SJCRH30 (cell line): Measurements from ENCODE around the gene SAFB2. TPM values are rescaled to one million over a fixed set of nuclear protein-coding genes. Genes with fewer than 3 reads are reported as not detected.

ENCODE experiments used
- DNase-seq, 2 experiments: peaks; one replicate each; pipeline ENCODE4 v3.0.0-alpha.2; 2015 to 2020
- H3K27ac ChIP-seq: fragments of 250-450 bp; sonication (Bioruptor Pico); 2 replicates; pipeline ENCODE4 v1.5.1; 2020; ENCODE audit warnings: mild to moderate bottlenecking, moderate library complexity
- H3K27me3 ChIP-seq: fragments of 250-450 bp; sonication (Bioruptor Pico); 2 replicates; pipeline ENCODE4 v1.5.1; 2020; ENCODE audit warnings: mild to moderate bottlenecking, moderate library complexity
- H3K36me3 ChIP-seq: fragments of 250-450 bp; sonication (Bioruptor Pico); 2 replicates; pipeline ENCODE4 v1.5.1; 2020; ENCODE audit warnings: mild to moderate bottlenecking, moderate library complexity
- H3K4me1 ChIP-seq: fragments of 250-450 bp; sonication (Bioruptor Pico); 2 replicates; pipeline ENCODE4 v1.5.1; 2020; ENCODE audit warnings: mild to moderate bottlenecking, moderate library complexity
- H3K4me3 ChIP-seq: fragments of 250-450 bp; sonication (Bioruptor Pico); 2 replicates; pipeline ENCODE4 v1.5.1; 2020; ENCODE audit warnings: mild to moderate bottlenecking, moderate library complexity
- H3K9me3 ChIP-seq: fragments of 250-450 bp; sonication (Bioruptor Pico); replicated peaks from 2 replicates; pipeline ENCODE4 v1.5.1; 2020; ENCODE audit warnings: mild to moderate bottlenecking, moderate library complexity
- total RNA-seq: library from RNA; depleted of rRNA; stranded (reverse); fragments of >200 nt; shearing (Covaris generic); gene quantifications from 2 replicates; pipeline ENCODE4 v1.2.3, GENCODE V29; 2014; rRNA removed

SAFB2 gene
- total RNA-seq = 32.6 and 41.8 TPM in 2 replicates

DNA sequence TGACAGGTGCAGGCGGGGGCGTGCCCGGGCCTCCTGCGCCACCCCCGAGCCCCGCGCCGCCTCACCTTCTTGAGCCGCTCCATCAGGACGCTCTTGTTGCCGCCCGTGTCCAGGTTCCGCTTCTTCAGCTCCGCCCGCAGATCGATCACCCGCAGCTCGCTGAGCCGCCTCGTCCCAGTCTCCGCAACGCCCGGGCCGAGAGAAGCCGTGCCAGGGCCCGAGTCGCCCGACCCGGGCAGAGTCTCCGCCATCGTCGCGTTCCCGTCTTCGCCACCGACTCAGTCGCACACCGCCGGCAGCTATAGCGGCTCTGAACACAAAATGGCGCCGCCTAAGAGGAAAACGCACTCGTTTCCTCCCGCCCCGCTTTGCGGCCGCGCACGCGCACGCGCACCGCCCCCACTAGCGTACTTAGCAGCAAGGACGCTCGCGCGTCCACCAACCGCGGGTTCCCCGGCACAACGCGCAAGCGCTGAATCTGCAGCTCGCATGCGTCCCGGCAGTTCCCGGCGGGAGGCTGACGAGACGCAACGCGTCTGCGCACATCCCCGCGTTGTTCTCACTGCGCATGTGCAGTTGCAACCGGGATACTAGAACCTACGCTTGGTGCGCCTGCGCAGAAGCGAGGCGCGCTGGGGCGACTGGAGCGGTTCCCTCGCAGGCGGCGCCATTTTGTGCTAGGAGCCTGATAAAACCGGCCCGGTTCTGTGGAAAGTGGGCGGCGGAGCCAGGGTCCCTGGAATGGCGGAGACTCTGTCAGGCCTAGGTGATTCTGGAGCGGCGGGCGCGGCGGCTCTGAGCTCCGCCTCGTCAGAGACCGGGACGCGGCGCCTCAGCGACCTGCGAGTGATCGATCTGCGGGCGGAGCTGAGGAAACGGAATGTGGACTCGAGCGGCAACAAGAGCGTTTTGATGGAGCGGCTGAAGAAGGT is at the start of gene SAFB2, which contains the start of gene SAFB:
TSS of gene SAFB2 (minus strand) at position 312 of the 932 bp plus-strand sequence. CDS start at position 251, 61 bp downstream.
TSS of gene SAFB (plus strand) at position 619 of the 932 bp plus-strand sequence. CDS start at position 742, 123 bp downstream.
- Histone ChIP-seq H3K4me1 (peaks cover 7% of the 10 kb centered on the region), H3K27ac (peak within 1 kb of the TSS; percentile 87), H3K36me3 (peaks cover 59% of the 10 kb centered on the region), H3K4me3 (peak within 1 kb of the TSS; percentile 89), H3K27me3 (no peaks in the 10 kb centered on the region), H3K9me3 (no peaks in the 10 kb centered on the region)
- DNase-seq = peak; percentile 99 to 100

DNA sequence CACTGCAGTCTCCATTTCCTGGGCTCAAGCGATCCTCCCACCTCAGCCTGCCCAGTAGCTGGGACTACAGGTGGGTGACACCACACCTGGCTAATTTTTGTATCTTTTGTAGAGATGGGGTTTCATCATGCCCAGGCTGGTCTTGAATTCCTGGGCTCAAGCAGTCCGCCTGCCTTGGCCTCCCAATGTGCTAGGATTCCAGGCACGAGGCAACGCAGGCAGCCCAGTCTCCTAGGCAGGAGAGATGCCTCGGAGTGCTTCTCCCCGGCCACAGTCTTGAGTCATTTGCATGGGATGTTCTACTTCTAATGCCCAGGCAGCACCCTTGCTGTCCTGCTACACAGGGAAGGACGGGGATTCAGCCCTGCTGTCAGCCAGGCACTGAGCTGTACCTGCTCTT is 49.0 kb upstream of the SAFB2 start:
- Histone ChIP-seq H3K4me3 (no peak overlapping the region), H3K36me3 (peaks cover 51% of the 10 kb centered on the region), H3K27me3 (no peaks in the 10 kb centered on the region), H3K27ac (no peak overlapping the region), H3K4me1 (peaks cover 21% of the 10 kb centered on the region), H3K9me3 (no peaks in the 10 kb centered on the region)
- no peak for DNase-seq

DNA sequence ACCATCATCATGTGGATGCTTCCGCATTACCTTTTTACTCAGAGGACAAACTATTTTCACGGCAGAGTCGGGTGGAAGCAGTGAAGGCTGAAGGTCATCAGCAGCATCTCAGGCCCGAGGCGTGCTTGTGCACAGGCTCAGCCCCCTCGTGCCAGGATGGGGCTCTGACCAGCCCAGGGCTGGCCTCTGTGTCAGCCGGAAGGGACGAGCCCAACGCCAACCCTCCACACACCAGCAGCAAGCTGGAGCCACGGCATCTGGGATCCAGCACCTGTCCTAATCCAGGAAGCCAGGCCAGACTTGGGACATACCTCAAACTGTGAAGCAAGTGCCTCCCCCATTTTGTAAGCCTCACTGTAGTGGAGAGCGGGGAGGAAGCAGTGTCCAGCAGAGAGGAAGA is 46.6 kb upstream of the SAFB2 start:
- Histone ChIP-seq H3K27ac (no peak overlapping the region), H3K36me3 (peaks cover 75% of the 10 kb centered on the region), H3K4me1 (no peaks in the 10 kb centered on the region), H3K9me3 (no peaks in the 10 kb centered on the region), H3K27me3 (no peaks in the 10 kb centered on the region), H3K4me3 (no peak overlapping the region)
- no peak for DNase-seq

DNA sequence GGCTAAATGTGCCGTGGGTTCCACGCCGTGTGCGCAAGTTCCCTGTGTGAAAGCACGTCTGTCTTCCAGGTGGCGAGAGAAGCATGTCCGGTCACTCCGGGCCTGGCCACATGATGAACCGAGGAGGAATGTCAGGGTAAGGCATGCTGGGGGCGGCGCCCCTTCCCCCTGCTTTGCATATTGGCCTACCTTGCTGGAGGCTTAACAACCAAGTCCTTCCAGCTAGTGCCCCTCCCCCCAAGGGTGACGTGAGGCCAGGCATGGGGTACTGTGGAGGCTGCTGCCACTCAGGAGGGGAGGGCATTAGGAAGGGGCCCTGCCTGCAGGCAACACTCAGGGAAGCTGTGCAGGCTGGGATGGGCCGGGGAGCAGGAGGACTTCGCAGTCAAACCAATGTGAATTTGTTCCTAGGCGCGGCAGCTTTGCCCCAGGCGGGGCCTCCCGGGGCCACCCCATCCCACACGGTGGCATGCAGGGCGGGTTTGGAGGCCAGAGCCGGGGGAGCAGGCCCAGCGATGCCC is 45.2 kb upstream of the SAFB2 start:
- Histone ChIP-seq H3K27me3 (no peaks in the 10 kb centered on the region), H3K27ac (no peak overlapping the region), H3K9me3 (no peaks in the 10 kb centered on the region), H3K36me3 (peaks cover 84% of the 10 kb centered on the region), H3K4me1 (no peaks in the 10 kb centered on the region), H3K4me3 (no peak overlapping the region)
- DNase-seq = no peak

DNA sequence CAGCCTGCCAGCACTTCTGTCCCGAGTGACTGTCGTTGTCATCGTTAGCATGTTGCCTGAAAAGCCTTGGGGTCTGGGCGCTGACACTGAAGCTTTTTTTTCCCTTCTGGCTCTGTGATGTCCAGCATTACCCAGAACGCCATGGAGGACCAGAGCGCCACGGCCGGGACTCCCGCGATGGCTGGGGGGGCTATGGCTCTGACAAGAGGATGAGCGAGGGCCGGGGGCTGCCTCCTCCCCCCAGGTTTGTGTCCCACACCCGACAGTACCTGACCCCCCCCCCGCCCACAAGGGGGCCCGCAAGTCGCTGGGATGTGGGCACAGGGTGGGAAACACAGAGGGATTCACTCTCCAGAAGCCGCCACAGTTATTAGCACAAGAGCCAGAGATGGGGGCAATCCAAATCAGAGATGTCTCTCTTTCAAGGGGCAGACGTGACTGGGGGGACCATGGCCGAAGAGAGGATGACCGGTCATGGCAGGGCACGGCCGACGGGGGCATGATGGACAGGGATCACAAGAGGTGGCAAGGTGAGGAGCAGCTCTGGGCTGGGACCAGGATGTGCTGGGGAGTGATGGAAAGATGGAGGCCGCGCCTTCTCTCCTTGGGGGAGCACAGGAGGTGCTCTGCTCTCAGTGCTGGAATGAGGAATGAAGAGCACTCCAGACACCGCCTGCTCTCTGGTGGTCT is 44.5 kb upstream of the SAFB2 start:
- DNase-seq = no peak
- Histone ChIP-seq H3K9me3 (no peaks in the 10 kb centered on the region), H3K4me1 (no peaks in the 10 kb centered on the region), H3K36me3 (peaks cover 87% of the 10 kb centered on the region), H3K27ac (no peak overlapping the region), H3K4me3 (no peak overlapping the region), H3K27me3 (no peaks in the 10 kb centered on the region)

DNA sequence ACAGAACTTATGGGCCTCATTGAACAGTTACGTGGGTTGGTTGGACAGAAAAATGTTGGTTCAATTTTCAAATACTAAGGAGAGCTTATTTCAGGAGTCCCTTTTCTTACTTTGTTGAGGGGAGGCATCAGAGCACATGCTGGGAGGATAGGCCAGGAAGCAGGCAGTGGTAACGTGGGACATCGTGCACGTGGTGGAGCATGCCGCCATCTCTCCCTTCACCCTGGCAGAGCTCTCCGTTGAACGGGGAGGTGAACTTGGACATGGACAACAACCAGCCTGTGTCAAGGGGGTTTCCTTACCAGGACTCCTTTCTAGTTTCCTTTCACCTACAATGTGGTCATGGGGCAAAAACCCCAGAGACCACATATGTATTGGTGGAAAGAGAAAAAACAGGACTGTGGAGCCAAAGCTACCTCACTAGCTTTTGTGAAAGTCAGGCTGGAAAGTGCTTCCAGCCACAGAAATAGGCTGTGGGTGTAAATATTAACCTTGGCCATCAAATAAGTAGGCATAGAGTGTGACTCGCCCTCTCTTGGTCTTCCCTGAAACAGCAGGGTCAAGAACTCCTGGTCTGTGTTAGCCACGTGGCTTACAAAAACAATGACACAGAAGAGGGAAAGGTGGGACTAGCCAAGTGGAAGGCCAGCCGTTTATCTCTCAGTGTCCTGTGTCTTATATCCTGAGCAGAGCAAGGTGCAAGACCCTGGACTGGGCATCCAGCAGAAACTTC is 43.4 kb upstream of the SAFB2 start:
- DNase-seq = no peak
- Histone ChIP-seq H3K4me3 (no peak overlapping the region), H3K27me3 (no peaks in the 10 kb centered on the region), H3K36me3 (peaks cover 87% of the 10 kb centered on the region), H3K9me3 (no peaks in the 10 kb centered on the region), H3K4me1 (no peaks in the 10 kb centered on the region), H3K27ac (no peak overlapping the region)

DNA sequence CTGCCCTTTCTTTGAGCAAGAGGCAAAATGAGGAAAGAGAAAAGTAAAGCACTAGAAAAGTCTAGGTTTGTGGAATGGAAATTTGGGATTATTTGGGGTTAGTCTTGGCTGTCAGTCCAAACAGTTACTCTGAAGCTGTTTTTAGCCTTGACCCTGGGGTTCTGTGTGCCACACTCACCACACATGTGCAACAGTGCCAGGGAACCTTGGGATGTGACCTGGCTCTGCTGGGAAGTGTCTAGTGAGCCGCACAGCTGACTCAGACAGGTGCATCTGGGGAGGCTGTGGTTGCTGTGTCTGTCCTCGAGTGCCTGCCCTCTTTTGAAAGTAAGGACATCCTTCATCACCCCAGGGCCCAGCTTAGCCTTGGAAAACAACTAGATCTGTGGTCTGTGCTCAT is 41.9 kb upstream of the SAFB2 start:
- DNase-seq = no peak
- Histone ChIP-seq H3K4me1 (no peaks in the 10 kb centered on the region), H3K4me3 (no peak overlapping the region), H3K36me3 (peaks cover 83% of the 10 kb centered on the region), H3K9me3 (no peaks in the 10 kb centered on the region), H3K27me3 (no peaks in the 10 kb centered on the region), H3K27ac (no peak overlapping the region)

DNA sequence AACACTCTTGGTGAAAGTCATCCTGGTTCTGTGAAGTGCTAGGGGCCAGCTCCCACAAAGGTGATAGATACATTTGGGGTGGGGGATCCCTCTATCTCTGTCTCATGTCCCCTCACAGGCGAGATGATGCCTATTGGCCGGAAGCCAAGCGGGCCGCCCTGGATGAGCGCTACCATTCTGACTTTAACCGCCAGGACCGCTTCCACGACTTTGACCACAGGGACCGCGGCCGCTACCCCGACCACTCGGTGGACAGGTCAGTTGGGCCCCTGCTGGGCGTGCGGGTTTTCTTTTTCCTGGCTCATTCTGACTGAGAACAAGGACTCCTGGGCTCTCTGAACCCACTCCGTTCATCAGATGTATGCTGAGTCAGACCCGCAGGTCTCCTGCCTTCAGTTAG is 41.3 kb upstream of the SAFB2 start:
- no peaks in the 10 kb centered on the region for H3K4me1 ChIP-seq
- H3K9me3 ChIP-seq = no peaks in the 10 kb centered on the region

DNA sequence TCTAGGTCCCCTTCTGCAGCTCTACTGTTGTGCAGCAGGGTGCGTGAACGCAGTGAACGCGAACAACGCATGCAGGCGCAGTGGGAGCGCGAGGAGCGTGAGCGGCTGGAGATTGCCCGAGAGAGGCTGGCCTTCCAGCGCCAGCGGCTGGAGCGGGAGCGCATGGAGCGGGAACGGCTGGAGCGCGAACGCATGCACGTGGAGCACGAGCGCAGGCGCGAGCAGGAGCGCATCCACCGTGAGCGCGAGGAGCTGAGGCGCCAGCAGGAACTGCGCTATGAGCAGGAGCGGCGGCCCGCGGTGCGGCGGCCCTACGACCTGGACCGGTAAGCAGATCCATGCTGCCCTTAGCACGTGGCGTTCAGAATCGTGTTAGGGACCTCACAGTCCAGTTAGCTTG is 38.9 kb upstream of the SAFB2 start:
- Histone ChIP-seq H3K4me1 (no peaks in the 10 kb centered on the region), H3K4me3 (no peak overlapping the region), H3K27ac (no peak overlapping the region), H3K9me3 (no peaks in the 10 kb centered on the region), H3K27me3 (no peaks in the 10 kb centered on the region), H3K36me3 (peaks cover 78% of the 10 kb centered on the region)
- no peak for DNase-seq

More for the DNA sequence above, 41.3 kb upstream of the SAFB2 start:
- no peak for DNase-seq
- Histone ChIP-seq H3K27ac (no peak overlapping the region), H3K4me3 (no peak overlapping the region), H3K27me3 (no peaks in the 10 kb centered on the region), H3K36me3 (peaks cover 77% of the 10 kb centered on the region)

DNA sequence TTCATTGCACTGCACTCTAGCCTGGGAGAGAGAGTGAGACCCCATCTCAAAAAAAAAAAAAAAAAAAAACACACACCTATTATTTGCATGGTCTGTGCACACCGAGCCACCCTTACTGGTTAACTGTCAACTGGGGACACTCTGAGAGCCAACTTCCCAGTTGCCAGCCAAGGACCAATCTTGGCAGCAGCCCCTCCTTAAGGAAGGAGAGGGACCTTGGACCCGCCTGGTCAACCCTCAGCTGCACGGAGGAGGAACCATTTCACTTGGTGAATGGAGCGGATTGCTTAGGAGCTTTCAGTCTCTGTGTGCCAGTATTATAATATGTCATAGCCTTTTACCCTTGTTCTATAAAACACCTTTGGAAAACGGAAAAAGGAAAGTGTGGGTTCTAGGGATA is 32.8 kb upstream of the SAFB2 start:
- DNase-seq = no peak
- Histone ChIP-seq H3K27me3 (no peaks in the 10 kb centered on the region), H3K4me1 (no peaks in the 10 kb centered on the region), H3K4me3 (no peak overlapping the region), H3K27ac (no peak overlapping the region), H3K36me3 (peaks cover 82% of the 10 kb centered on the region), H3K9me3 (no peaks in the 10 kb centered on the region)

DNA sequence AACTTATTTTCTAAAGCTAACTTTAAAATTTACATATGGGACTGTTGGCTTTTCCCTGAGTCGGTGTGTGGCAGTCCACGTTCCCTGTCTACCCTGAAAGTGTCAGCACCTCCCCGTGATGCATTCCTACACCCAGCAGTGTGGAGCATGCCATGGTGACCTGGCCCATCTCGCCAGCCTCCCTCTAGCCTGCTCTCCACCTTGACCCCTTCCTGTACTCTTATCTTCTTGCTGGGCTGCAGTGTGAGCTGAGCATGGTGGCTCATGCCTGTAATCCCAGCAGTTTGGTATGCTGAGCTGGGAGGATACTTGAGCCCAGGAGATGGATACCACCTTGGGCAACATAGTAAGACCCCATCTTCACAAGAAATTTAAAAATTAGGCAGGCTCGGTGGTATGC is 32.4 kb upstream of the SAFB2 start:
- Histone ChIP-seq H3K27ac (no peak overlapping the region), H3K4me3 (no peak overlapping the region), H3K36me3 (peaks cover 86% of the 10 kb centered on the region), H3K27me3 (no peaks in the 10 kb centered on the region), H3K4me1 (no peaks in the 10 kb centered on the region), H3K9me3 (no peaks in the 10 kb centered on the region)
- no peak for DNase-seq

DNA sequence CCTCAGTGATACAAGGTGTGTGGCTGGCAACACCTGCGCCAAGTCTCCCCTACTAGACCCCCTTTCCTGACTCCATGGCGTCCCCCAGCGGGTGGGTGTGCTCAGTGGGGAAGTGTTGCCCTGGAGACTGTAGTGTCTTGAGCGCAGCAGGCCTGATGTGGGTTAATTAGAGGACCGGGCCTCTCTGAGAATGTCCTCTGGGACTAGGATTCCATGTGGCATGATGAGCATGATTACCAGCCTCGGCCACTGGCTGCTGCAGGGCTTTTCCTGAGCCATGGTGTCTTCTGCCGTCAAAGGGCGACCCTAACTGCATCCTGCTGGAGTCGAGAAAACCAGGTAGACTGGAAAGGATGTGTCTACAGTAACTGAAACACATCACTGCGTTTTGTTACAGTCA is 29.7 kb upstream of the SAFB2 start:
- Histone ChIP-seq H3K27ac (no peak overlapping the region), H3K36me3 (peaks cover 87% of the 10 kb centered on the region), H3K4me1 (no peaks in the 10 kb centered on the region), H3K27me3 (no peaks in the 10 kb centered on the region), H3K9me3 (no peaks in the 10 kb centered on the region), H3K4me3 (no peak overlapping the region)
- no peak for DNase-seq

DNA sequence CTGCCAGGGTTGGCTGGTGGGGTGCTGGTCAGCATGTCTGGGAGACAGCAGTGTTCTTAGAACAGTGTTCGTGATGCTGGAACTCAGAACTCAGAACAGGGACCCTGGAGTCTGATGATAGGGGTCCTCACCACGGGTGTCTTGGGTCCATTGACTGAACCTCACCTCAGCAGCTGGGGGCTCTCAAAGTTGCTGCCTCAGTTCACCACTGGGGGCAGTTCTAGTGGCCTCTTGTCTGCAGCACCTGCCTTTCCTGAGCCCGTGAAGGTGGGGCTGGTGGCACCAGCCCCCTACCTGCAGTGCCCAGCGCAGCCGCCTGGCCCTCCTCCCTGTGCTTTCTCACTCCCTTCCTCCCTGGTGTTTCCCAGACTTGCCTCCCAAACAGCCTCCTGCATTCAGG is 28.8 kb upstream of the SAFB2 start:
- no peak for DNase-seq
- Histone ChIP-seq H3K9me3 (no peaks in the 10 kb centered on the region), H3K4me1 (no peaks in the 10 kb centered on the region), H3K36me3 (peaks cover 89% of the 10 kb centered on the region), H3K27ac (no peak overlapping the region), H3K27me3 (no peaks in the 10 kb centered on the region), H3K4me3 (no peak overlapping the region)

DNA sequence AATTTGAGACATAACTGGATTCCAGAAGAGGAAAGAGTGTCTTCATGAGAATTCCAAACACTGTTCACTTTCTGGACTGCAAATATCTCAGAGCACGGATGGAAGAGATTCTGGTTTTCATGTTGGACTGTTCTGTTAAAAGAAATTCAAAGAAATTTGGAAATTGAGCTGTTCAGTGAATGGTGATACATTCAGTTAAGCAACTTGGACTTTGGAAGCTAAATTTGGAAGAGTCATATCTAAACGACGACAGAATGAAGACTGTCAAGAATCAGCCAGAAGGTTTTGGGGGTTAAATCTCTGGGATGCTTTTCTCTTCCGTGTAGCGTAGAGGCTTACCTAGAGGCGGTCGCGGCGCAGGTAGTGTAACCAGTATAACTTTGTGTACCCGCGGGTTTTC is 25.9 kb upstream of the SAFB2 start:
- no peak for DNase-seq
- Histone ChIP-seq H3K9me3 (no peaks in the 10 kb centered on the region), H3K4me1 (no peaks in the 10 kb centered on the region), H3K27ac (no peak overlapping the region), H3K4me3 (no peak overlapping the region), H3K27me3 (no peaks in the 10 kb centered on the region), H3K36me3 (peaks cover 83% of the 10 kb centered on the region)
